HepG2 (cell line): ENCODE measurements around the gene PSMC3IP. TPM values are rescaled to one million over a fixed set of nuclear protein-coding genes. Genes with fewer than 3 reads are reported as not detected.
A peak's percentile ranks its signal among the peaks of the same experiment; 100 is the strongest.

ENCODE experiments used
- CBX1 ChIP-seq: IDR thresholded peaks from one replicate; pipeline ENCODE4 v1.6.1; 2016; ENCODE audit warnings: antibody characterized with exemption, low read depth
- DR1 ChIP-seq: sonication (generic); formaldehyde crosslinking; IDR thresholded peaks from 2 replicates; pipeline ENCODE4 v1.8.0; 2021; ENCODE audit warnings: mild to moderate bottlenecking, missing genetic modification reagents, inconsistent platforms
- ETV5 ChIP-seq: IDR thresholded peaks from 2 replicates; pipeline ENCODE4 v1.6.1; 2018; ENCODE audit warnings: missing biosample characterization, missing genetic modification reagents, inconsistent platforms, borderline replicate concordance
- FOSL2 ChIP-seq: sonication (generic); formaldehyde crosslinking; IDR thresholded peaks from 2 replicates; pipeline ENCODE4 v1.4.0; 2020; ENCODE audit warnings: missing genetic modification reagents
- KDM1A ChIP-seq: IDR thresholded peaks from 2 replicates; pipeline ENCODE4 v1.6.1; 2016; ENCODE audit warnings: missing compliant biosample characterization
- SKI ChIP-seq: fragments of 450-650 bp; IDR thresholded peaks from one replicate; pipeline ENCODE4 v1.6.1; 2018; ENCODE audit warnings: mild to moderate bottlenecking; ENCODE audit not compliant: partially characterized antibody
- SP5 ChIP-seq: IDR thresholded peaks from 2 replicates; pipeline ENCODE4 v1.6.1; 2016; ENCODE audit warnings: low read depth, borderline replicate concordance
- THYN1 ChIP-seq: sonication (generic); formaldehyde crosslinking; IDR thresholded peaks from 2 replicates; pipeline ENCODE4 v1.8.1; 2023; ENCODE audit warnings: low read depth, mild to moderate bottlenecking, moderate library complexity, missing genetic modification reagents, borderline replicate concordance
- ZNF230 ChIP-seq: sonication (generic); formaldehyde crosslinking; IDR thresholded peaks from 2 replicates; pipeline ENCODE4 v1.4.0; 2020; ENCODE audit warnings: mild to moderate bottlenecking, missing genetic modification reagents
- ZNF331 ChIP-seq: sonication (generic); formaldehyde crosslinking; IDR thresholded peaks from 2 replicates; pipeline ENCODE4 v1.4.0; 2020; ENCODE audit warnings: missing genetic modification reagents
- ZNF75D ChIP-seq: sonication (generic); formaldehyde crosslinking; IDR thresholded peaks from 2 replicates; pipeline ENCODE4 v1.8.1; 2023; ENCODE audit warnings: missing genetic modification reagents, mild to moderate bottlenecking, borderline replicate concordance
- polyA plus RNA-seq, 8 experiments: library from polyadenylated mRNA; depleted of rRNA in 3 of 8; stranded (reverse) in 7 of 8; unstranded in 1 of 8; fragments of >200 nt; fragmentation: Illumina TruSeq in 4 of 8; extraction: Trizol in 4 of 8; gene quantifications; 2 replicates each; pipeline versions ENCODE4 v1.2.1 to v1.2.3, GENCODE V29; 2011 to 2016; ENCODE audit warnings: low read depth in 4 of 8, missing spikeins in 1 of 8, mixed read lengths in 1 of 8; ENCODE audit not compliant: insufficient read depth in 1 of 8
- total RNA-seq, 5 experiments: library from RNA; depleted of rRNA; stranded (reverse); fragments of >200 nt; fragmentation: Illumina TruSeq; extraction: Trizol; gene quantifications; 2 replicates each; pipeline ENCODE4 v1.2.3, GENCODE V29; 2016; ENCODE audit warnings: low read depth in 1 of 5
- TF ChIP-seq, protein P1 (sequence below): sonication (generic); formaldehyde crosslinking; IDR thresholded peaks from 2 replicates; pipeline ENCODE4 v1.4.0; 2020; ENCODE audit warnings: low read depth, missing genetic modification reagents
- TF ChIP-seq, protein P2 (sequence below): sonication (generic); formaldehyde crosslinking; IDR thresholded peaks from 2 replicates; pipeline ENCODE4 v1.4.0; 2020; ENCODE audit warnings: missing genetic modification reagents, mild to moderate bottlenecking, borderline replicate concordance
- TF ChIP-seq, protein P3 (sequence below): IDR thresholded peaks from 2 replicates; pipeline ENCODE4 v1.6.1; 2016; ENCODE audit warnings: control low read depth
- TF ChIP-seq, protein P4 (sequence below): sonication (generic); formaldehyde crosslinking; conservative IDR thresholded peaks from 2 replicates; pipeline ENCODE4 v1.4.0; 2020; ENCODE audit warnings: mild to moderate bottlenecking, missing genetic modification reagents, moderate library complexity
- TF ChIP-seq, protein P5 (sequence below): sonication (generic); formaldehyde crosslinking; IDR thresholded peaks from 2 replicates; pipeline ENCODE4 v1.4.0; 2020; ENCODE audit warnings: missing genetic modification reagents

The PSMC3IP gene
- total and polyA plus RNA-seq, 2 of the 13 experiments (the other 11 are each of a cell fraction or from before 2014, with no cell fraction given), result 6.5 to 22.4 TPM

DNA sequence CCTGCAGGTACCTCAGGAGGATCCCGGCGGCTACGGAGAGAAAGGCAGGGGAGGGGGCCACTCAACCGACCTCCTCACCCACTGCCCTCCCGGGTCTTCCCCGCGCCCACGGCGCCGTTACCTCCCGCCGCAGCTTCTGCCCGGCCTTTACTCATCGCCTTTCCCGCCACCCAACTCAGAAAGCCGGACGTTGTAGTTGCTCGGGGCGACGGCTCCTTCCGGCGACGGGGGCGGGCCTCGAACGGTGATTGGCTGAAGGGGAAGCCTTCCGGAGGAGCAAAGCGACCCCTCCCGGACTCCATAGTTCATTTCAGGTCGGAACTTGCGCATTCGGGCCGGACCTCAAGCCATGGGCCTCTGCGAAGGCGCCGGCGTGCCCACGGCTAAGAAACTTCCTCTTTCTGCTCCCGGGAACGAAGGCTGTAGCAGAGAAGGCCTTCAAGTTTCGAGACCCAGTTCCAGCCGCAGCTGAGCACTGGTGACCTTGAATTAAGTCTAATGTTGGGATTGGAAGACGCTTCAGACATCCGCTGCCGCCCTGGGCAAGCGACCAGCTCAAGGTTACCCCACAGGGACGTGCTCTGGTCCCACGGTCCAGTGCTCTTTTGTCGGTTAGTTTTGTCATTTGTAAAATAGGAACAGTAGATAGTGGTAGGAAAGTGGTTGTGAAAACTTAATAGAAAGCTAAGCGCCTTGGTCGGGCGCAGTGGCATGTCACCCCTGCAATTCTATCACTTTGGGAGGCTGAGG is at the start of gene PSMC3IP (continued):
- TF ChIP-seq, protein P1, sequence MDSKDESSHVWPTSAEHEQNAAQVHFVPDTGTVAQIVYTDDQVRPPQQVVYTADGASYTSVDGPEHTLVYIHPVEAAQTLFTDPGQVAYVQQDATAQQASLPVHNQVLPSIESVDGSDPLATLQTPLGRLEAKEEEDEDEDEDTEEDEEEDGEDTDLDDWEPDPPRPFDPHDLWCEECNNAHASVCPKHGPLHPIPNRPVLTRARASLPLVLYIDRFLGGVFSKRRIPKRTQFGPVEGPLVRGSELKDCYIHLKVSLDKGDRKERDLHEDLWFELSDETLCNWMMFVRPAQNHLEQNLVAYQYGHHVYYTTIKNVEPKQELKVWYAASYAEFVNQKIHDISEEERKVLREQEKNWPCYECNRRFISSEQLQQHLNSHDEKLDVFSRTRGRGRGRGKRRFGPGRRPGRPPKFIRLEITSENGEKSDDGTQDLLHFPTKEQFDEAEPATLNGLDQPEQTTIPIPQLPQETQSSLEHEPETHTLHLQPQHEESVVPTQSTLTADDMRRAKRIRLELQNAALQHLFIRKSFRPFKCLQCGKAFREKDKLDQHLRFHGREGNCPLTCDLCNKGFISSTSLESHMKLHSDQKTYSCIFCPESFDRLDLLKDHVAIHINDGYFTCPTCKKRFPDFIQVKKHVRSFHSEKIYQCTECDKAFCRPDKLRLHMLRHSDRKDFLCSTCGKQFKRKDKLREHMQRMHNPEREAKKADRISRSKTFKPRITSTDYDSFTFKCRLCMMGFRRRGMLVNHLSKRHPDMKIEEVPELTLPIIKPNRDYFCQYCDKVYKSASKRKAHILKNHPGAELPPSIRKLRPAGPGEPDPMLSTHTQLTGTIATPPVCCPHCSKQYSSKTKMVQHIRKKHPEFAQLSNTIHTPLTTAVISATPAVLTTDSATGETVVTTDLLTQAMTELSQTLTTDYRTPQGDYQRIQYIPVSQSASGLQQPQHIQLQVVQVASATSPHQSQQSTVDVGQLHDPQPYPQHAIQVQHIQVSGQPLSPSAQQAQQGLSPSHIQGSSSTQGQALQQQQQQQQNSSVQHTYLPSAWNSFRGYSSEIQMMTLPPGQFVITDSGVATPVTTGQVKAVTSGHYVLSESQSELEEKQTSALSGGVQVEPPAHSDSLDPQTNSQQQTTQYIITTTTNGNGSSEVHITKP (CRISPR knock-in tag), result no peak
- TF ChIP-seq ETV5 (CRISPR knock-in tag) (peak; percentile 81), KDM1A (CRISPR knock-in tag) (no peak; the same call in 1 of the 2 replicates), FOSL2 (CRISPR knock-in tag) (peak; percentile 44), ZNF230 (CRISPR knock-in tag) (peak; percentile 68; the same call in 1 of the 2 replicates), ZNF75D (no peak), ZNF331 (no peak; the same call in 1 of the 2 replicates), DR1 (CRISPR knock-in tag) (peak; percentile 66), SKI (no peak), THYN1 (0 out of 2 replicates have a peak, but pooled peaks have one; percentile 60), SP5 (CRISPR knock-in tag) (no peak), CBX1 (no peak)
- TF ChIP-seq, protein P2, sequence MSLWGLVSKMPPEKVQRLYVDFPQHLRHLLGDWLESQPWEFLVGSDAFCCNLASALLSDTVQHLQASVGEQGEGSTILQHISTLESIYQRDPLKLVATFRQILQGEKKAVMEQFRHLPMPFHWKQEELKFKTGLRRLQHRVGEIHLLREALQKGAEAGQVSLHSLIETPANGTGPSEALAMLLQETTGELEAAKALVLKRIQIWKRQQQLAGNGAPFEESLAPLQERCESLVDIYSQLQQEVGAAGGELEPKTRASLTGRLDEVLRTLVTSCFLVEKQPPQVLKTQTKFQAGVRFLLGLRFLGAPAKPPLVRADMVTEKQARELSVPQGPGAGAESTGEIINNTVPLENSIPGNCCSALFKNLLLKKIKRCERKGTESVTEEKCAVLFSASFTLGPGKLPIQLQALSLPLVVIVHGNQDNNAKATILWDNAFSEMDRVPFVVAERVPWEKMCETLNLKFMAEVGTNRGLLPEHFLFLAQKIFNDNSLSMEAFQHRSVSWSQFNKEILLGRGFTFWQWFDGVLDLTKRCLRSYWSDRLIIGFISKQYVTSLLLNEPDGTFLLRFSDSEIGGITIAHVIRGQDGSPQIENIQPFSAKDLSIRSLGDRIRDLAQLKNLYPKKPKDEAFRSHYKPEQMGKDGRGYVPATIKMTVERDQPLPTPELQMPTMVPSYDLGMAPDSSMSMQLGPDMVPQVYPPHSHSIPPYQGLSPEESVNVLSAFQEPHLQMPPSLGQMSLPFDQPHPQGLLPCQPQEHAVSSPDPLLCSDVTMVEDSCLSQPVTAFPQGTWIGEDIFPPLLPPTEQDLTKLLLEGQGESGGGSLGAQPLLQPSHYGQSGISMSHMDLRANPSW, result peak; percentile 74; the same call in 1 of the 2 replicates
- TF ChIP-seq, protein P3, sequence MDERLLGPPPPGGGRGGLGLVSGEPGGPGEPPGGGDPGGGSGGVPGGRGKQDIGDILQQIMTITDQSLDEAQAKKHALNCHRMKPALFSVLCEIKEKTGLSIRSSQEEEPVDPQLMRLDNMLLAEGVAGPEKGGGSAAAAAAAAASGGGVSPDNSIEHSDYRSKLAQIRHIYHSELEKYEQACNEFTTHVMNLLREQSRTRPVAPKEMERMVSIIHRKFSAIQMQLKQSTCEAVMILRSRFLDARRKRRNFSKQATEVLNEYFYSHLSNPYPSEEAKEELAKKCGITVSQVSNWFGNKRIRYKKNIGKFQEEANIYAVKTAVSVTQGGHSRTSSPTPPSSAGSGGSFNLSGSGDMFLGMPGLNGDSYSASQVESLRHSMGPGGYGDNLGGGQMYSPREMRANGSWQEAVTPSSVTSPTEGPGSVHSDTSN (CRISPR knock-in tag), result 0 out of 2 replicates have a peak, but pooled peaks have one; percentile 41
- TF ChIP-seq, protein P4, sequence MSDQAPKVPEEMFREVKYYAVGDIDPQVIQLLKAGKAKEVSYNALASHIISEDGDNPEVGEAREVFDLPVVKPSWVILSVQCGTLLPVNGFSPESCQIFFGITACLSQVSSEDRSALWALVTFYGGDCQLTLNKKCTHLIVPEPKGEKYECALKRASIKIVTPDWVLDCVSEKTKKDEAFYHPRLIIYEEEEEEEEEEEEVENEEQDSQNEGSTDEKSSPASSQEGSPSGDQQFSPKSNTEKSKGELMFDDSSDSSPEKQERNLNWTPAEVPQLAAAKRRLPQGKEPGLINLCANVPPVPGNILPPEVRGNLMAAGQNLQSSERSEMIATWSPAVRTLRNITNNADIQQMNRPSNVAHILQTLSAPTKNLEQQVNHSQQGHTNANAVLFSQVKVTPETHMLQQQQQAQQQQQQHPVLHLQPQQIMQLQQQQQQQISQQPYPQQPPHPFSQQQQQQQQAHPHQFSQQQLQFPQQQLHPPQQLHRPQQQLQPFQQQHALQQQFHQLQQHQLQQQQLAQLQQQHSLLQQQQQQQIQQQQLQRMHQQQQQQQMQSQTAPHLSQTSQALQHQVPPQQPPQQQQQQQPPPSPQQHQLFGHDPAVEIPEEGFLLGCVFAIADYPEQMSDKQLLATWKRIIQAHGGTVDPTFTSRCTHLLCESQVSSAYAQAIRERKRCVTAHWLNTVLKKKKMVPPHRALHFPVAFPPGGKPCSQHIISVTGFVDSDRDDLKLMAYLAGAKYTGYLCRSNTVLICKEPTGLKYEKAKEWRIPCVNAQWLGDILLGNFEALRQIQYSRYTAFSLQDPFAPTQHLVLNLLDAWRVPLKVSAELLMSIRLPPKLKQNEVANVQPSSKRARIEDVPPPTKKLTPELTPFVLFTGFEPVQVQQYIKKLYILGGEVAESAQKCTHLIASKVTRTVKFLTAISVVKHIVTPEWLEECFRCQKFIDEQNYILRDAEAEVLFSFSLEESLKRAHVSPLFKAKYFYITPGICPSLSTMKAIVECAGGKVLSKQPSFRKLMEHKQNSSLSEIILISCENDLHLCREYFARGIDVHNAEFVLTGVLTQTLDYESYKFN (CRISPR knock-in tag), result peak; percentile 33
- TF ChIP-seq, protein P5, sequence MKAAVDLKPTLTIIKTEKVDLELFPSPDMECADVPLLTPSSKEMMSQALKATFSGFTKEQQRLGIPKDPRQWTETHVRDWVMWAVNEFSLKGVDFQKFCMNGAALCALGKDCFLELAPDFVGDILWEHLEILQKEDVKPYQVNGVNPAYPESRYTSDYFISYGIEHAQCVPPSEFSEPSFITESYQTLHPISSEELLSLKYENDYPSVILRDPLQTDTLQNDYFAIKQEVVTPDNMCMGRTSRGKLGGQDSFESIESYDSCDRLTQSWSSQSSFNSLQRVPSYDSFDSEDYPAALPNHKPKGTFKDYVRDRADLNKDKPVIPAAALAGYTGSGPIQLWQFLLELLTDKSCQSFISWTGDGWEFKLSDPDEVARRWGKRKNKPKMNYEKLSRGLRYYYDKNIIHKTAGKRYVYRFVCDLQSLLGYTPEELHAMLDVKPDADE, result no peak; the same call in 1 of the 2 replicates
